Measurements from ENCODE around the gene PCDH1. TPM values are rescaled to one million over a fixed set of nuclear protein-coding genes. Genes with fewer than 3 reads are reported as not detected.

The PCDH1 gene
- total and polyA plus RNA-seq, 2 donors (not counting 3 experiments of a cell fraction or from before 2014, with no cell fraction given) = 113 to 136 TPM

DNA sequence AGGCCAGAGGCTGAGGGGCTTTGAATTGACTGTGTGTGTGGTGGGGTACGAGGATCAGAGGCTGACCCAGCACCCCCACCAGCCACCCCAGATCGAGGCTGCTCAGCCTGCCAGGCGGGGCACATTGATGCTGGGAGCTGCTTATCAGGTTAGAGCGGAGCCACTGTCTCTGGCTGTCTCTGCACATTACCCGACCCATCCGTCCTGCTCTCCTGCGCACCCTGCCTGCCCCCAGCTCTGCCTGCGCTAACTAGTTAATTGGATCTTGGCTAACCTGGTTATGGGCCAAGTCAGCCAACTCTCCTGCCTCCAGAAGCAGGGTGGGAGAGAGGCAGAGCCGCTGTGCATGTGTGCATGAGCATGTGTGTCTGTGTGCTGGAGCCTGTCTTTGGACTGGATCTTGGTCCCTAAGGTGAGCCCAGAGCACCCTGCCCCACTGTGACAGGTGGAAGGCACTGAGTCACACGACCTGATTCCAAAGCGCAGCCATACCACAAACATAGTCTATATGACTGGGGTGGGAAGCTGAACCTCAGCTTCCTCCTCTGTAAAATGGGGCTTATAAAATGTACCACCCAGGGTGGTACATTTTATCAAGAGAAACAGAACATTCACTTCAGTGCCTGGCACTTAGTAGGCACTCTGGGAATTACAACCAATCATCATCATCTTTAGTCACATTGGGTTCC lies 39.7 kb downstream of the PCDH1 start:
- ChIA-PET CTCF (interaction anchor here (1.2 to 2.1 kb wide), 6 partner anchors 16 to 147 kb away, joined by 4 to 13 read pairs (median 6); partner anchors contain the start of gene PCDH1), POLR2A (interaction anchor here (0.6 to 1.4 kb wide), 3 partner anchors 22 to 126 kb away, joined by 4 to 9 read pairs (median 4); no protein-coding TSS in a partner anchor)
- intact Hi-C loops (cut with micrococcal nuclease) (loop anchor here (1.0 to 5.0 kb wide), 3 partner anchors 11 to 158 kb away; partner anchors contain the start of gene PCDH1), dilution Hi-C loops (cut with MboI; ENCODE audit: extremely low pct_ligation_motif_present, low sequenced_read_pairs) (no loop called here)
- Histone ChIP-seq H3K9me3 (replicated peaks; ENCODE audit: control insufficient read depth, insufficient read depth, low read length) (no peaks in the 10 kb centered on the region), H3K9me1 (replicated peaks; ENCODE audit: control insufficient read depth, extremely low read depth, insufficient read depth, low read length) (no peaks in the 10 kb centered on the region), H3K9ac (replicated peaks; ENCODE audit: extremely low read depth, insufficient read depth, low read length) (no peak overlapping the region), H3K4me3 (replicated peaks in 1 of 3; ENCODE audit: insufficient read depth in 1 of 3, low read depth in 1 of 3, low read length in 3 of 3) (no peak overlapping the region), H3K36me3 (ENCODE audit: control insufficient read depth in 2 of 2, extremely low read depth in 1 of 2, insufficient read depth in 2 of 2, low read length in 2 of 2) (no peaks in the 10 kb centered on the region), H4K20me1 (replicated peaks; ENCODE audit: control insufficient read depth, extremely low read depth, insufficient read depth, low read length) (no peaks in the 10 kb centered on the region), H3K4me1 (ENCODE audit: control insufficient read depth, extremely low read depth, insufficient read depth, low read length) (peaks cover 85% of the 10 kb centered on the region), H3K79me2 (ENCODE audit: control insufficient read depth, insufficient read depth, low read length) (no peaks in the 10 kb centered on the region), H3K27me3 (ENCODE audit: control insufficient read depth in 2 of 2, insufficient read depth in 2 of 2, low read length in 2 of 2) (no peaks in the 10 kb centered on the region), H3K4me2 (ENCODE audit: insufficient read depth, low read length) (no peak overlapping the region), H3K27ac (ENCODE audit: insufficient read depth, low read depth, low read length) (peak overlapping the region; percentile 62), H2AFZ (ENCODE audit: low read depth, low read length) (no peak overlapping the region)
- BruUV-seq (replicated peaks) = no TSS peak
- no peak for DNase-seq (ENCODE audit: low read depth, low spot score)
- FAIRE-seq = no peak
- TF ChIP-seq MYC (IDR thresholded peaks at IDR 0.05; ENCODE audit: low read depth, low read length) (no peak), POLR2A (IDR thresholded peaks at IDR 0.05; ENCODE audit: low read depth, low read length) (no peak), JUN (IDR thresholded peaks at IDR 0.05; ENCODE audit: borderline replicate concordance, insufficient read depth, insufficient read length, low read depth) (no peak), POLR2AphosphoS5 (IDR thresholded peaks at IDR 0.05; ENCODE audit: insufficient read depth, low read depth, low read length) (no peak), GATA2 (IDR thresholded peaks at IDR 0.05; ENCODE audit: insufficient read depth, insufficient read length, low read depth, low read length) (no peak), FOS (IDR thresholded peaks at IDR 0.05; ENCODE audit: borderline replicate concordance, insufficient read depth, low read length) (no peak), EZH2 (IDR thresholded peaks at IDR 0.05; ENCODE audit: borderline replicate concordance, low read depth, low read length, severe bottlenecking) (no peak)
- TF ChIP-seq, protein P1, sequence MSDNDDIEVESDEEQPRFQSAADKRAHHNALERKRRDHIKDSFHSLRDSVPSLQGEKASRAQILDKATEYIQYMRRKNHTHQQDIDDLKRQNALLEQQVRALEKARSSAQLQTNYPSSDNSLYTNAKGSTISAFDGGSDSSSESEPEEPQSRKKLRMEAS (IDR thresholded peaks at IDR 0.05; ENCODE audit: insufficient read depth, insufficient read length) = no peak
- TF ChIP-seq, protein P2, sequence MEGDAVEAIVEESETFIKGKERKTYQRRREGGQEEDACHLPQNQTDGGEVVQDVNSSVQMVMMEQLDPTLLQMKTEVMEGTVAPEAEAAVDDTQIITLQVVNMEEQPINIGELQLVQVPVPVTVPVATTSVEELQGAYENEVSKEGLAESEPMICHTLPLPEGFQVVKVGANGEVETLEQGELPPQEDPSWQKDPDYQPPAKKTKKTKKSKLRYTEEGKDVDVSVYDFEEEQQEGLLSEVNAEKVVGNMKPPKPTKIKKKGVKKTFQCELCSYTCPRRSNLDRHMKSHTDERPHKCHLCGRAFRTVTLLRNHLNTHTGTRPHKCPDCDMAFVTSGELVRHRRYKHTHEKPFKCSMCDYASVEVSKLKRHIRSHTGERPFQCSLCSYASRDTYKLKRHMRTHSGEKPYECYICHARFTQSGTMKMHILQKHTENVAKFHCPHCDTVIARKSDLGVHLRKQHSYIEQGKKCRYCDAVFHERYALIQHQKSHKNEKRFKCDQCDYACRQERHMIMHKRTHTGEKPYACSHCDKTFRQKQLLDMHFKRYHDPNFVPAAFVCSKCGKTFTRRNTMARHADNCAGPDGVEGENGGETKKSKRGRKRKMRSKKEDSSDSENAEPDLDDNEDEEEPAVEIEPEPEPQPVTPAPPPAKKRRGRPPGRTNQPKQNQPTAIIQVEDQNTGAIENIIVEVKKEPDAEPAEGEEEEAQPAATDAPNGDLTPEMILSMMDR (IDR thresholded peaks at IDR 0.05; ENCODE audit: extremely low read depth in 1 of 2, insufficient read depth in 1 of 2, low read depth in 1 of 2, low read length in 2 of 2) = no peak
